ENCODE measurements around the gene CDHR2. TPM values are rescaled to one million over a fixed set of nuclear protein-coding genes. Genes with fewer than 3 reads are reported as not detected.

The CDHR2 gene
- total RNA-seq, 3 donors from 2014 or later: 69.0 to 184 (median 107) TPM

GRCh38 chr5:176535101-176535663, 14.0 kb upstream of the CDHR2 start:
- H3K4me1 ChIP-seq (ENCODE audit: low read depth): peaks cover 27% of the 10 kb centered on the region
- H3K9me3 ChIP-seq: no peaks in the 10 kb centered on the region
- DNase-seq (peak; percentile 67 to 79 (median 70)), ATAC-seq (peak; percentile 41)
- TF ChIP-seq CTCF (IDR thresholded peaks at IDR 0.05): no peak
- peak overlapping the region; percentile 77 for H3K4me3 ChIP-seq
- H3K36me3 ChIP-seq (ENCODE audit: low read depth): peaks cover 8% of the 10 kb centered on the region
- intact Hi-C loops (cut with DNase I, micrococcal nuclease): no loop called here

GRCh38 chr5:176535664-176536131, 13.4 kb upstream of the CDHR2 start:
- intact Hi-C loops (cut with DNase I, micrococcal nuclease): no loop called here
- DNase-seq: peak in 1 of 3 donors; percentile 64
- no peaks in the 10 kb centered on the region for H3K9me3 ChIP-seq
- ATAC-seq: no peak
- peaks cover 8% of the 10 kb centered on the region for H3K36me3 ChIP-seq (ENCODE audit: low read depth)
- peak overlapping the region; percentile 77 for H3K4me3 ChIP-seq
- peaks cover 28% of the 10 kb centered on the region for H3K4me1 ChIP-seq (ENCODE audit: low read depth)
- TF ChIP-seq CTCF (IDR thresholded peaks at IDR 0.05): no peak

- DNase-seq (peak; percentile 86 to 93 (median 89)), ATAC-seq (peak; percentile 47)
- TF ChIP-seq CTCF (IDR thresholded peaks at IDR 0.05): no peak
- Histone ChIP-seq H3K4me3 (peak overlapping the region; percentile 77), H3K4me1 (ENCODE audit: low read depth) (peaks cover 34% of the 10 kb centered on the region), H3K36me3 (ENCODE audit: low read depth) (peaks cover 4% of the 10 kb centered on the region), H3K9me3 (no peaks in the 10 kb centered on the region)
- intact Hi-C loops (cut with DNase I, micrococcal nuclease): no loop called here
These were observed 12.8 kb upstream of the CDHR2 start for GRCh38 chr5:176536132-176536901.

GRCh38 chr5:176536902-176537553, 12.1 kb upstream of the CDHR2 start, which contains the start of gene RNF44:
RNF44 (minus strand) TSS chr5:176537402; CDS start chr5:176532472, 4,930 bp downstream.
- Histone ChIP-seq H3K4me1 (ENCODE audit: low read depth) (peaks cover 41% of the 10 kb centered on the region), H3K36me3 (ENCODE audit: low read depth) (no peaks in the 10 kb centered on the region), H3K4me3 (peak within 1 kb of the TSS; percentile 77), H3K9me3 (no peaks in the 10 kb centered on the region)
- peak; percentile 74 for ATAC-seq
- intact Hi-C loops (cut with DNase I, micrococcal nuclease): no loop called here
- TF ChIP-seq CTCF (IDR thresholded peaks at IDR 0.05): no peak
- peak; percentile 99 for DNase-seq

GRCh38 chr5:176537554-176538229, 11.4 kb upstream of the CDHR2 start:
- TF ChIP-seq CTCF (IDR thresholded peaks at IDR 0.05): no peak
- peak; percentile 72 for ATAC-seq
- Histone ChIP-seq H3K4me3 (peak overlapping the region; percentile 77), H3K9me3 (no peaks in the 10 kb centered on the region), H3K36me3 (ENCODE audit: low read depth) (no peaks in the 10 kb centered on the region), H3K4me1 (ENCODE audit: low read depth) (peaks cover 41% of the 10 kb centered on the region)
- DNase-seq: peak; percentile 97 to 100 (median 99)
- intact Hi-C loops (cut with DNase I, micrococcal nuclease): no loop called here
